Measurements from ENCODE around the gene PIEZO2.

DNA sequence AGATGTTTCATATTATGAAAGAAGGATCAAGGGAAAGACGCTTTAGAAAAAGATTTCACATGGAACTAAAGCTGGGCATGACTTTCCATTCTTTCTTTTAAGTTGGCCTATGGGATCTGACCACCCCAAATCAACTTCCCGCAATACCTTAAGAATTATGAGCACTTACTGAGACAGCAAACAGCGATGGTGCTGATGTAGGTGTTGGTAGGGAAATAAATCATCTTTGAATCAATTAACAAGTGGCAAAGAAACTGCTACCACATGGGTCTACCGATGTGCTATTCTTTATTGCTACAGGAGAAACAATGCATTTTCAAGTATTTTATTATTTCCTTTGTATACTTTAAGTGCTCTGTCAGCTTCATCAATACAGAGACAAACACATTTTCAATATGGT, 239.6 kb downstream of the PIEZO2 start:
- TF ChIP-seq ZNF70 (CRISPR knock-in tag; IDR thresholded peaks at IDR 0.05) (no peak), CSDC2 (CRISPR knock-in tag; IDR thresholded peaks at IDR 0.05) (no peak)

Measured in SK-N-SH treated with all-trans-retinoic acid at 6 μM for 48 hours (cell line).